ENCODE results near the gene DAPK2.
"Not testable (repeated sequence)": the region's sequence is repeated elsewhere in the genome, so short reads cannot be mapped to it uniquely, and the experiment has no call there.

Gene DAPK2

DNA sequence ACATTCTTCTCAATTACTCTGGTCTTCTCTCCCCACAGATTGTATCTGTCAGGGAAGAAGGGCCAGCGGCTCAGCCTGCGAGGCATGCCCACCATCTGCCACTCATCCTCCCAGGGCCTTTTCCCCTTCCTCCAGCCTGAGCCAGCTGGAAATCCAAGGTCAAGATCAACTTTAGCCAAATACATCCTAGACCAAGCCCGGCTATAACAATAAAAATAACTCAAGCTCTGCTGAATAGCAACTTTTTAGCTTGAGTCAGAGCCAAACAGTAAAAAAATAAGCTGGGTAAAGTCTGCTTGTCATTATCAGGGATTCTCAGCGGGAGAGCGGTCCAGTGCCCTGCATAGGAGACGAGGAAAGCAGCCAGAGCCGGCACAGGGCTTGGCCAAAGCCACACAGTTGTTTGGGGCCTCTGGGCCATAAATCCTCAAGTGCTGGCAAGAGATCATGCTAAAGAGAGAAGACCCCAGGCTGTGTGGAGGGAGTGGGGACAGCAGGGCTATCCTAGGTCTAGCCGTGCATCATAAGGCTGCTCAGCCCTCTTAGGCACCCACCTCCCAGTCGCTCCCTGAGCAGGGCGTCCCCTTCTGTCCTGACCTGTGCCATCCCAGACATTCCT, 136.4 kb downstream of the DAPK2 start:
- no peak for DNase-seq

DNA sequence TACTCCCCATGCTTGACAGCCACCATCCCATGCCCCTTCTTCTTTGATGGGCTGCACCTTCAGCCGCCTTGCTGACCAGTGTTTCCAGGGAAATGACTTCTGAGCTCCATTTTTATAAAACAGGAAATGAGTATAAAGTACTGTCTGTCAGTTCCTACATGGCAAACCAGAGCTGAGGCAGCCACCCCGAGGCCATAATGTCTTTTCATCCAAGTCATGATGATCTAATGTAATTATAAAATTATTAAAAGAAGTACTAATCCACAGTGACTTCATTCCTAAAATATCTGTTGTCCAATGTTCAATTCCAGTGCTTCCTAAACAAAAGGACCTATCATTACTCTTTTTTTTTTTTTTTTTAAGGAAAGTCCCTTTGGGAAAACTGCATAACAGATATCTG, 137.3 kb downstream of the DAPK2 start:
- no peak for DNase-seq

DNA sequence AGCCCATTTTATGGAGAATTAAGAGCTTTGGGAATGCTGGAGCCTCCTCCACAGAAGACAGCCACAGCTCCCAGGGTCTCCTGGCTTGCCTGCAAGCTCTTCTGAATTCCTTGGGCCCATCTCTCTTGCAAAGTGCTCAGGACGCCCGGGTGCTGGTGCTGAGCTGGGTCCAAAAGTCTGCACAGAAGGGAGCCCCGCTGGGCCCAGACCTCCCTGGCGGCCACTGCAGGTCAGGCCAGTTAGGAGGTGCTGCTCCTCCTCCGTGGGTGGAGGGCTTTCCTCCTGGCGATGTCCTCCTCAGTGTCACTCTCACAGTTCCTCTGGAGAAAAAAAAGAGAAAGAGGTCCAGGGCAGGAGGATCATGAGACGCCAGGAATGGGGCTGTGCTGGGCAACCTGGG, 138.0 kb downstream of the DAPK2 start:
- no peak for DNase-seq

DNA sequence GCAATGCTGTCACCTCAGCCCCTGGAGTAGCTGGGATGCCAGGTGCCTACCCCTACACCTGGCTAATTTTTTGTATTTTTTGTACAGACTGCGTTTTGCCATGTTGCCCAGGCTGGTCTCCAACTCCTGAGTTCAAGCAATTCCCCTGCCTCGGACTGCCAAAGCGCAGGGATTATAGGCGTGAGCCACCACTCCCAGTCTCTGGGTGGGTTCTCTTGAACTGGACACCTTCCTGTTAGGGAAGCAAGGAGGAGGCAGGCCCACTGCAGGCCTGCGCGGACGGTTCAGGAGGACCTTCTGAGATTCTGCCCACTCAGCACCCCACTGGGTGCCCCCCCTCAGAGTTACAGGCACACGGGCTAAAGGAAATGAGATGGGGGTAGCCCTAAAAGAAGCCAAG, 138.8 kb downstream of the DAPK2 start:
- no peak for DNase-seq

DNA sequence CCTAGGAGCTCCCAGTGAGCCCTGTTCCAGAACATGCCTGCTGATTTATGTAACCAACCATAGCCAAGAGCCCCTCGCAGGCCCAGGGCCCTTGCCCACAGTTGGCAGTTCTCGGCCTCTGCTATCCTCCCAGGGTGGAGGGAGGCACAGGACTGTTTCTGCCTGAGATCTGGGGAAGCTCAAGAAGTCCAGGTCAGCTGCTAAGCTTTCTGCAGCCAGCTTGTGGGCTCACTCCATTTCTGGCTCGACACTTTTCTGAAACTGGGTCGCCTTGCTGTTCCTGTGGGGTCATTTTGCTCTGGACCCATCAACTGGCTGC, 140.1 kb downstream of the DAPK2 start:
- peak; percentile 33 for DNase-seq

DNA sequence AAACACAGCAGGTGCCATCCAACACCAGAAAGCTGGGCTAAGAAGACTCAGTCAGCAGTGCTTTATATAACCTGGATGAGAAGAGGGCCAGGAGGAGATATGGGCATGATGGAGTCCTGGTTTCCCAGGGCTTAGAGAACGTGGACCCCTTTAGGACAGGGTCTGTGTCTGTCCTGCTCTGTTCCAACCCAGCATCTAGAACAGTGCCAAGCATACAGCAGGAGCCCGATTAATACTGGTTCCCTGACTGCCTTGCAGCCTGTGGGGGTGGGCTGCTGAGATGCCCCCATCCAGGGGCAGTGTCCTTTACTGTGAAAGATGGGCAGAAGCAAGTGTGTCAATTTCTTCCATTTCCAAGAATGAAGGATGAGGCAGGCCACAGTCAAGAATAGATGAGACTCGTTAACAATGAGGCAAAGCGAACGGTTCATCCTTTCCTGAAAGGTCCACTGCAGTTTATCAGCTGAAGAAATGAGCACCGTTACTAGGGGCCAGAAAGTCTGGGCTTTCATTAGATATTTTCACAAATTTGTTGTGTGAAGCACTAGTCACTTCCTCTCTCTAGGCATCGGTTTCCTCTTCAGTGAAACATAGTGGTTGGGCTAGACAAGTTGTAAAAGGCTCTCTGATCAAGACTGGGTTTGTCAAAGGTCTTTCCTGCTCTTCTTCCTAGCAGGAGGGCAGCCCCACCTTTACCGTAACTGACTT, 140.6 kb downstream of the DAPK2 start:
- DNase-seq, result no peak

DNA sequence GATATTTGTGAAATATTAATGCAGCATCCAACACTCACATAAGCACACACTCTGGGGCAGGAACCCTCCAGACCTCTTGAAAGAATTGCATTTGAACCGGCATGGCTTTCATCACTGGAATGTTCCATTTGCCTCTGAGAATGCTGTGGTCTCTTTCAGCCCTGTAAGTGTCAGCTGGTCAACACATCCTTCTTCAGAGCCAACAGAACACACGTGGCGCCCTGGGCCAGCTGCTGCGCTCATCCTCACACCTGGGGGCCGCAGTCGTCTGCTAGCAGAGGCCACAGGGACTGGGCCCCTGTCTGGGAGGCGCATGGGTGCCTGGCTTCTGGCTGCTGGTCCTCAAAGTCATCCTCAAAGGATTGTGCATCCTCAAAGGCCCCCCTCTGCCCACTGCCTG, 141.2 kb downstream of the DAPK2 start:
- DNase-seq, result no peak

DNA sequence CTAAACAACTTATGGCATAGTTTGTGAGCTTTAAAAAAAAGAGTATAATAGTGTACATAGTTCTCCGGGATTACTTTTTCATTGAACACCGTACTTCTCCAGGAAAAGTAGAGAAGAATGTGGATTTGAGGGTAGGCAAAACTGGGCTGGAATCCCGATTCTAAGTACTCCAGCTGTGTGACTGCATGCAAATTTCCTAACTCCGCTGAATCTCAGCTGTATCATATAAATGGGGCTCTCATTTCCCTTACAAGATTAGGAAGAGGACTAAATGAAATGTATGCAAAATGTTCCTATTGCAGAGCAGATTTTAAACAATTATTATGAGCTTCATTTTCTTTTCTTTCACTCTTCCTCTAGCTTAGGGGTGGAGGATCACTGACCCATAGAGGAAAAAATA, 142.2 kb downstream of the DAPK2 start:
- DNase-seq, result no peak

DNA sequence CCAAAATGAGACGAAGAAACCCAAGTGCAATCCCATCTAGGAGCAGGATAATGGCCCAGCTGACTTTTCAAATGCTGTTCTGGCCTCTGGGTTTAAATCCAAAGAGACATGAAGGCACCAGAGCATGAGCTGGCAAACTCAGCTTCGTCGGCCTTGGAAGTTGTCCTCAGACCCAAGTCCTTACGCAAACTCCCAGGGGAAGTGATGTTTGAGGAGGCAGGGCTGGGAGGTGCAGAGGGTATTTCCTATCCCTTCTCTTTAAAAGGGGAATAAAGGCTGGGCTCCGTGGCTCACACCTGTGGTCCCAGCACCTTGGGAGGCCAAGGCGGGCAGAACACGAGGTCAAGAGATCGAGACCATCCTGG, 143.6 kb downstream of the DAPK2 start:
- no peak for DNase-seq

DNA sequence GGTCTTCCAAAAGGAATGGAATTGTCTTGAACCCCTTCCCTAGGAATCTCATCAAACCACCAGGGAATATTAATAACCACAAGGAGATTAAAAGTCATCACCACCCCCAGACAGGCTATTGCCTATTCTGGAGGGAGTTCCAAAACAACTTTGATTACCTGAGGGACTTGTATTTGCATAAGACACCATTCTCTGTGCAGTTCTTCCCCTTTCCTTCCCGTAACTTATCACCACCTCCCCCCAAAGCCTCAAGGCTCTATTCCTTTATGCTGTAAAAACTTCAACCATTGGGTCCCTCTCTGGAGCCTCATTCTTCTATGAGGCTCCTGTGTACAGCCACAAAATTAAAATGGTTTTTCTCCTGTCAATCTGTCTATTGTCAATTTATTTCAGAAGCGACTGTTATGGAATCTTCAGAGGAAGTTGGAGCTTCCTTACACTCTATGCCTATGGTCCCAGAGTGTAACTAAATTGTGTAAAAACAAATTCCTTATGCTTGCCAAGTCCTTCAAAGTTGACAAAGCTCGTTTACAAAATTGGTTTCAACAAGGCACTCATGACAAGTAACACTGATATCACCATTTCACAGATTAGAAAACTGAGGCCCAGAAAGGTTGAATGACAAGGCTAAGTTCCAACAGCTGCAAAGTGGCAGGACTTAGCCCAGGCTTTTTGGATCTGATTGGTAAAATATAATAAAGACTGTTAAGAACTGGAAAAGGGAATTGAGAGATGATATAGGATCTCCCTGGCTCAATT, 144.2 kb downstream of the DAPK2 start:
- no peak for DNase-seq

DNA sequence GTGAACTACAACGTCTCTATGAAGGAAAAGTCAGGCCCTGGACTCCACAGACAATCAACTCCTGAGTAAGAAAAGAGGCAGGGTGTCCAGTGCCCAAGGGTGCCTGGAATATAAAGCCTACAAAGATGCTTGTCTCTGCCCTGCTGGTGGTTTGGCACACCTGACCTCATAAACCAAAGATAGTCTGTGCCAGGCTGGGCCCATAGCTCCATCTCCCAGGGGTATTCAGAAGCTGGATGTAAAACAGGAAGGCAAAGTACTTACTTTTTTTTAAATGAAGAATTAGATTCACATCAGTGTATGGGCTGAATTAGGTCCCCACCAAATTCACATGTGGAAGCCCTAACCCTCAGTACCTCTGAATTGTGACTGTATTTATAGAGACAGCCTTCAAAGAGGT, 146.0 kb downstream of the DAPK2 start:
- no peak for DNase-seq

DNA sequence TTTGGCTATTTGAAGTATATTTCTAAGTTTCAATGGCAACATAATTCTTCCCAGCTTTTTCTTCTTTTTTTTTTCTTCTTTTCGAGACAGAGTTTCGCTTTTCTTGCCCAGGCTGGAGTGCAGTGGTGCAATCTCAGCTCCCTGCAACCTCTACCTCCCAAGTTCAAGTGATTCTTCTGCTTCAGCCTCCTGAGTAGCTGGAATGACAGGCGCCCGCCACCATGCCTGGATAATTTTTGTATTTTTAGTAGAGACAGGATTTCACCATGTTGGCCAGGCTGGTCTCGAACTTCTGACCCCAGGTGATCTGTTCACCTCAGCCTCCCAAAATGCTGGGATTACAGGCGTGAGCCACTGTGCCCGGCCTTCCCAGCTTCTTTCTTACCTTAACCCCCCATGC, 146.7 kb downstream of the DAPK2 start:
- DNase-seq, result not testable (repeated sequence)

DNA sequence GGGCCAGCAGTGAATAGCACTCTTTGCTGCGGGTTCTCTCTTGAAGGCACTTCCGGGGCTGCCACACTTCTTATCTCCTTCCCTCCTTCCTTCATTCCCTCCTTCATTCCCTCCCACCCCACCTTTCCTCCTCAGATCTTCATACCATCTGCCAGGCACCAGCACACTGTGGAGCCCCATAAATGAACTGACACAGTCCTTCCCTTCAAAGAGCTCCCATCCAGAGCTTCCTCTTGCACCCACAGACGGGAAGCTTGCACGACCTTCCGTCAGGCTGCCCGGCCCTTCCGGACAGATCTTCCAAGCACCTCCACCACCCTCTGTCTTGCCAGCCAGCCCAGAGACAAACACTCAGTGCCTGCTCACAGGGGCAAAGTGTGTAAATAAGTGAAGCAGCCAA, 147.1 kb downstream of the DAPK2 start:
- DNase-seq, result no peak

DNA sequence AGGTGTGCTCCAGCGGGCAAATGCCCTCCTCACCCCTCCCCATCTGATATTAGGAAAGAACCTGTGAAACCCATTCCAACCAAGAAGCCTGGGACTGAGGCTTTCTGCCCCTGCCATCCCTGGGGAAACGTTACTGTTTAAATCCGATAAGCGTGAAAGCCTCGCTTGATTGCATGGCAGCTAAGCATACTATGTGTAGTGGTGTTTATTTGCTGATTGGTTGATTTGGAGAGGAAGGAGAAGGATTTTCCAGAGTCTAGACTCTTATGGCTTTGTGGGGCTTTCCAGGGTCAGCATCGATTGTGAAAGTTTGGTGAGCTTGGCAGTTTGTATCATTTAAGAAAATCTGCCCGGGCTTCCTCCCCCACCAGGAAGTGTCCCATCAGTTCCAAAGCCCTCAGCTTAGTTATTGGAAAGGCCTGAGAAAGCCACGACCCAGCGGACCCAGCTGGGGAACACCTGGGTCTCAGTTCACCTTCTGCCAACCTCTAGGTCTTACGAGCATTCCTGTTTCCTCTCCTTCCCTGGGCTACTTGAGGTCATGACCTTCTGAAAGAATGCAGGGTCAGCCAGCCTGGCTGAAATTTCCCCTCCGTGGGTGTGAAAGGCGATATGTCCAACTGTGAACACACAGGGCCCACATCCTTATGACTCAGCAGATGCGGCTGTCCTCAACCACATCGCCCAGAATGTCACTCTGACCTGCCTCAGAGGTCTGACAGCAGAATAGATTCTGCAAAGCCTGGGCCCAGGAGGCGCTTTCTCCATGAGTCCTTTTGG, 149.8 kb downstream of the DAPK2 start:
- no peak for DNase-seq

DNA sequence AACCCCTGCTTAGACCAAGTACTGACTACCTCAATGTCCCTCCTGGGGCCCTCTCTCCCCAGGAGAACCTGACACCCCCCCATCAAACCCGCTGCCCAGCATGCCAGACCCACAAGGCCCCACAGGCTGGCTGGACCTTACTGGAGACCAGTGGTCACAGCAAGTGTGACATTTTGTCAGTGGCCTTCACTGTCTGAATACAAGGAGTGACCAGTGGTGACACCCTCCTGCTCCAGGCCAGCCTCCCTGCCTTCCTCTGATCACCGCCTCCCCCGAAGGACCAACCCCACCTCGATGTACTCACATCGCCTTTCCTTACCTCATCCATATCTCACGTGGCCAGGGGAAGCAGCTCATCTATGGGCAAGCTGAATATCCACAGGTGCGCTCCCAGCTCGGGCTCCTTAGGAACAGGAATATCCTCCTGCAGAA, 150.5 kb downstream of the DAPK2 start:
- no peak for DNase-seq

DNA sequence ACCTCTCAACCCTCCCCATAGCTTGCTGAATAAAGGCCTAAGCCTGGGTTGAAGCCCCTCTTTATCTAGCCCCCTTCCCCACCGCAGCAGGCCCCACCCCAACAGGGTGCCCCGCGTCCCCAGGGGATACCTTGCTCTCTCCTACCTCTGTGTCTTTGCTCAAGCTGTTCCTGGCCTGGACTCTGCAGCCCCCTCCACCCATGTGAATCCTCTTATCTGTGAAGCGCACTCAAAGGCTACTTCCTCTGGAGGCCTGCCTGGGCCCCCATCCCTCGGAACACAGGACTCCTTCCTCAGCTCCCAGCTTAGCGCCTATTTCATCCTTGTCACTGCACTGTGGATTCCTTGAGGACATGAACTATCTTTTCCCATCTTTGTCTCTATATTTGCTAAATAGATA, 151.1 kb downstream of the DAPK2 start:
- no peak for DNase-seq

DNA sequence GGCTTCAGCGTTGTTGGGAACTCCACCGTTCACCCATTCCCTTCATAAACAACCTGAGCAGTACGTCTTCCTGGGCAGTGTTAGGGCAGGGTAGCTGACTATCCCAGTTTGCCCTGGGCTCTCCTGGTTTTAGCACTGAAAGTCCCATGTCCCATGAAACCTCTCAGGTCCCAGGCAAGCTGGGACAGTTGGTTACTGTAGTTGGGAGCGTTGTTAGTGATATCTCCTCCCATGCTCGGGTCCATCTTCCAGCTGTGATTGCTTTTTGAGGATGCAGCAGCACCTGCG, 151.7 kb downstream of the DAPK2 start:
- no peak for DNase-seq

DNA sequence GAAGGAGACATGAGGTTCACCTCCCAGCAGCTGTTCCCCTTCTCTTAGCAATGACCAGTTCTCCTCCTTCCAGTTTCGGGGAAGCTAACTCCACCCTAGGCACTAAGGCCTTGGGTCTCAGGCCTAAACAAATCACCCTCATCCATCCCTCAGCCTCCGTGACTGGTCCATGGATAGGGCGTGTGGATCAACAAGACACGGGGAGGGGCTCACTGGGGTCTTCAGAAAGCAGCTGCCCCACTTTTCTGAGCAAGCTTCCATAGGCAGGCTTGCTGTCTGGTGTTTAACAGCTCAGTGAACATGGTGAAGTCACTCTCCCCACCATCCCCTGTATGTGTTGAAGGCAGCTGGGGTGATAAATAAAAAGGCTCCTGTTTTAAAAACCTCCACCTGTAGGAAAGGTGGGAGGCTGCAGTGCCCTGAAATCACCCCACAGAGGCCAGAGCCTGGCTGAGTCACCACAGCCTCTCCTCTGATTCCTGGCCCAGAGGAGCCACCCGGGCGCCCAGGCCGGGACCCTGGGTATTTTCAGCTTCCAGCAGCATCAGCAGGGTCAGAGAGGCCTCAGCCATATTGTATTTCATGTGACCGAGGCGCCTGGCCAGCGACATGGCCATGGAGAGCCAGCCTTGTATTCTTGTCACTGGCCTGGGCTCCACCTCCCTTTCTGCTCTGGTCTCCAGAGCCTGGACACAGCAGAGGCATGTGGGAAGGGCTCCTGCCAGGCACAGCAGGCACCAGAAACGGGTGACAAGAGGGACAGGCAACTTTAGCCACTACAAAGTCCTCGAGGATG, 152.2 kb downstream of the DAPK2 start:
- DNase-seq, result no peak

DNA sequence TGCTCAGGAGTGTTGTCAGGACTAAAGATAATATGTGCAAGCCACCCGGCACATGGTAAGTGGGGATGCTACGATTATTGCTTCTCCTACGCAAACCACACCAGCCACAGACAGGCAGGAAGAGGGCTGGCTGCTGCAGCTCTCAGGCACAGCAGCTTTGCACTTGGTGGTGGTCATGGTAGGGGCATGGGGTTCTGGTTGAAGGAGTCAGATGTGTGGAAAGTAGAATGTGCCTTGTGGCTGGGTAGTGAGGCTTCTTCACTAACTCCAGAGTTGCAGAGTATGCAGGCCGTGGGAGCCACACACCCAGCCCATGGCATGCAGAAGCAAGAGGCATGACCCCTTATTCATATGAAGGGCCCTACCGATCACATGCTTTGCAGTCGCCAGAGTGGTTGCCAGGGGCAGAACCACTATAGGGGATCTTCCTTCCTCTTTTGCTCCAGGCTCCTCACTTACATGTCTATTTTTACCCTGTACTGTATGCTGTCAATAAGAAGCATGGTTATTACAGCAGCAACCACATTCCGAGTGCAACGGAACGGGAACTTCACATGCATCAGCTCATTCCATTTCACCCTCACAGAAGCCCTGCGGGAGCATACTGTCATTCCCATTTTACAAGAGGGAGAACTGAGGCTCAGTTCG, 153.4 kb downstream of the DAPK2 start:
- peak; percentile 66 for DNase-seq

DNA sequence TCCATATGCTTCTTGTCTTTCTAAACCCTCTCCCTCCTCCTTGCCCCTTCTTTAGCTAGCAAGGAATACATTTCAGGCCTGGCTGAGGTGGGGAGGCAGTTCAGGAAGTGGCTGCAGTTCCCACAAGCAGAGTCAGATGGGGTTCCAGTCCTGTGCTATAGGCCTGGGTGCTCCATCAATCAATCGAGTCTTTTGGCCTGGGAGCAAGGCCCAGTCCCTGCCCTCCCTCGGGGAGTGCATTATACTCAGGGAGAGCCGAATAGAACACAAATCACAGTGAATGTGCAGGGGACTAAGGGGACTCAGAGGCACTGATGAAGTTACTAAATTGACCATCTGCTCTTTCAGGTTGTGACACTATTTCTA, 154.5 kb downstream of the DAPK2 start:
- no peak for DNase-seq

DNA sequence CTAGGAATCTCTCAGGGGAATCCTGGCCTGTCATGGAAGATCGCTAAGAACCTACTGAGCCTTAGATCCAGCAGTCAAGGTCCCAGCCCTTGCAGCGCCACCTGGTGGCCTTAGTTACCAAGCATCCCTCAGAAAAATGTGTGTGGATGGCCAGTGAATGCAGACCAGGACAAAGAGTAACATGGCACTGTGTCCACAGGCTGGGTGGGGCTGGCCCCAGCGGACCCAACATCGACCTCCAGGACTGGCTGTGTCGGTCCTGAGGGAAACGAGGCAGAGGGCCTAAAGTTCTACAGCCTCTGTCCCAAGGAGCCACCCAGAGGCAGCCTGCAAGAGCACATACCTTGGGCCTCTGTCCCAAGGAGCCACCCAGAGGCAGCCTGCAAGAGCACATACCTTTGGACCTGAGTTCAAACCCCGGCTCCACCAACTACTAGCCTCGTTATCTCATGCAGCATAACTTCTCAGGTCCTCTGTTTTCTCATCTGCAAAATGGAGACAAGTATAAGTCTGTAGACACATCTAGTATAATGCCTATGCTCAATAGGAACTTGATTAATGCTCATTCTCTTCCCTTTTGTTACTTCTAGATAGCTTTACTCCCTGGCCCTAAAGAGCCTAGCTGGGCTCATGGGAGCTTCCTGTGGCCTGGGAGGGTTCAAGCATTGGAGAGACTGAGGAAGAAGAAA, 155.1 kb downstream of the DAPK2 start:
- peak; percentile 80 for DNase-seq

DNA sequence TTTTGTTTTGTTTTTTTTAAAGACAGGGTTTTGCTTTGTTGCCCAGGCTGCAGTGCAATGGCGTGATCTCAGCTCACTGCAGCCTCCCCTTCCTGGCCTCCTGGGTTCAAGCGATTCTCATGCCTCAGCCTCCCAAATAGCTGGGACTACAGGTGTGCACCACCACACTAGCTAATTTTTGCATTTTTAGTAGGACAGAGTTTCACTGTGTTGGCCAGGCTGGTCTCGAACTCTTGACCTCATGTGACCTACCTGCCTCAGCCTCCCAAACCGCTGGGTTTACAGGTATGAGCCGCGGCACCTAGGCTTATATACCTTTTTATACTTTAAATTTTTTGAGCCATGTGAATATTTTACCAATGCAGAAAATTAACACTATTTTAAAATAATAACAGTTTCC, 155.7 kb downstream of the DAPK2 start:
- no peak for DNase-seq

All from activated T-cell treated with anti-CD3 and anti-CD28 coated beads, Interleukin-2, amount 50 U/mL, for 1 hour (primary cell).